Small intestine (tissue), 4 donors: Measurements from ENCODE around the gene EAF2. TPM values are rescaled to one million over a fixed set of nuclear protein-coding genes. Genes with fewer than 3 reads are reported as not detected.

Experiments used
- polyA plus RNA-seq, 4 donors: library from polyadenylated mRNA; stranded (reverse) in 3 of 4; unstranded in 1 of 4; fragments of 200-250 nt in 3 of 4; fragments of 120-200 nt in 1 of 4; gene quantifications; one replicate each; pipeline versions ENCODE4 v1.2.1 to v1.2.3, GENCODE V29; 2013
- donor health status: healthy with polysubstance abuse.
- donor health status: Bipolar disorder and iron deficiency.
- donor health status: healthy.

EAF2 gene
- polyA plus RNA-seq, 4 donors, result 4.9 to 18.1 (median 6.9) TPM

Other genes starting within 250 kb of the EAF2 start
- under 1 TPM in 1 of 4 donors, not detected in 3; 0.01 TPM for gene FBXO40, start 241.8 kb upstream of the EAF2 start, polyA plus RNA-seq
- gene HCLS1, start 174.3 kb upstream of the EAF2 start, polyA plus RNA-seq, result 10 to 100 TPM in 3 of 4 donors, 1 to 10 TPM in 1; 8.5 to 31.3 (median 22.3) TPM
- gene GOLGB1, start 85.5 kb upstream of the EAF2 start, polyA plus RNA-seq, result 10 to 100 TPM; 17.3 to 65.1 (median 25.5) TPM
- gene IQCB1, start 149 bp upstream of the EAF2 start, polyA plus RNA-seq, result 10 to 100 TPM in 2 of 4 donors, 1 to 10 TPM in 2; 8.9 to 32.7 (median 11.1) TPM
- gene SLC15A2, start 59.2 kb downstream of the EAF2 start, polyA plus RNA-seq, result 1 to 10 TPM in 2 of 4 donors, under 1 TPM in 2; 0.34 to 2.6 (median 0.83) TPM
- gene ILDR1, start 187.0 kb downstream of the EAF2 start, polyA plus RNA-seq, result 1 to 10 TPM in 2 of 4 donors, under 1 TPM in 2; 0.22 to 5.1 (median 2.8) TPM
- 1 to 10 TPM in 3 of 4 donors, under 1 TPM in 1; 0.89 to 3.1 (median 2.2) TPM for gene CD86, start 220.2 kb downstream of the EAF2 start, polyA plus RNA-seq